LNCaP clone FGC (cell line): ENCODE measurements around the gene AKAP13.

ENCODE experiments used
- DNase-seq: peaks from one replicate; pipeline ENCODE4 v3.0.0-alpha.2; 2011; ENCODE audit warnings: low read depth
- H3K4me3 ChIP-seq: 2 replicates; pipeline ENCODE4 v1.5.1; 2011; ENCODE audit warnings: mild to moderate bottlenecking, low read depth, low read length, control low read depth
- TF ChIP-seq, protein P1 (sequence below): IDR thresholded peaks from 2 replicates; pipeline ENCODE4 v1.5.1; 2012; ENCODE audit warnings: mild to moderate bottlenecking; ENCODE audit not compliant: control insufficient read depth, insufficient read depth; ENCODE audit errors: extremely low read depth

AKAP13 gene

DNA sequence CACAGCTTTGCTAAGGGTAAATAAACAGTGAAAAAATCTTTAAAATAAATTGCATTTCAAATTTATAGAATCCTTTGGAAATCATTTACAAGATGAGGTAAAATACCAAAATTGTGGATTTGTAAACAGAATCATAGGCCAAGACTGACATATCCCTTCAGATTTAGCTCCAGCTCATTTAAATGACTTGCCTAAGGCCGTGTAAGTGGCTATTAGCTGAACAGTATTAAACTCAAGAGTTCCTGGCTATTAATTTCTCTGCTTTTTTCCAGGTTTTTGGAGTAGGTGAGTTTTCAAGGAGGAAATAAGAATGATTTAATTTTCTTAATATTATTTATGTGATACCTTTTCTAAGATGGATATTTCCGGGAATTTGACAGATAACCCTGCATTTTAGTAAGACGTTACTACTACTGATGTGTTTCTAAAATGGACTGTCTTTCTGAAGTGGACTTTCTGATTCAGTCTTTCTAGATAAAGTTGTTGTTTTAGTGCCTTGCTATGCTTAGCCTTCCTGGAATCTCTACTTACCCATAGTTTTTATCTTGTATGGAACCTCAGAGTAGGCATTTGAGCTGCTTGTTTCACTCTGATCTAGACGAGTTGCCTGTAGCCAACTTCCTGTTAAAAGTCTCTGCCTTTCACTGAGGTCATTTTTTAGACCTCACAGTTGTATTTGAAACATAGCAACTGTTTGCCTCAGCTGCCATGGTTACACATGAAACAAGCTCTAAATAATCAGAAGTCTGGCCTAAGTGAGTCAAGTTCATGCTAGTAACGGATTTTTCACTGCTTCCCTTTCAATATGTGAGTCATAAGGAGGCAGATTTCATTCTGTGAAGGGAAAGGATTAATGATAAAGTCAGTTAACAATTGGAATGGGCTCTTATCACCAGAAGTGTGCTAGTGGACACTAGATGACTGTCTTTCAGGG, 287.4 kb downstream of the AKAP13 start:
- DNase-seq = no peak
- TF ChIP-seq, protein P1, sequence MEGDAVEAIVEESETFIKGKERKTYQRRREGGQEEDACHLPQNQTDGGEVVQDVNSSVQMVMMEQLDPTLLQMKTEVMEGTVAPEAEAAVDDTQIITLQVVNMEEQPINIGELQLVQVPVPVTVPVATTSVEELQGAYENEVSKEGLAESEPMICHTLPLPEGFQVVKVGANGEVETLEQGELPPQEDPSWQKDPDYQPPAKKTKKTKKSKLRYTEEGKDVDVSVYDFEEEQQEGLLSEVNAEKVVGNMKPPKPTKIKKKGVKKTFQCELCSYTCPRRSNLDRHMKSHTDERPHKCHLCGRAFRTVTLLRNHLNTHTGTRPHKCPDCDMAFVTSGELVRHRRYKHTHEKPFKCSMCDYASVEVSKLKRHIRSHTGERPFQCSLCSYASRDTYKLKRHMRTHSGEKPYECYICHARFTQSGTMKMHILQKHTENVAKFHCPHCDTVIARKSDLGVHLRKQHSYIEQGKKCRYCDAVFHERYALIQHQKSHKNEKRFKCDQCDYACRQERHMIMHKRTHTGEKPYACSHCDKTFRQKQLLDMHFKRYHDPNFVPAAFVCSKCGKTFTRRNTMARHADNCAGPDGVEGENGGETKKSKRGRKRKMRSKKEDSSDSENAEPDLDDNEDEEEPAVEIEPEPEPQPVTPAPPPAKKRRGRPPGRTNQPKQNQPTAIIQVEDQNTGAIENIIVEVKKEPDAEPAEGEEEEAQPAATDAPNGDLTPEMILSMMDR = no peak
- no peak overlapping the region for H3K4me3 ChIP-seq

DNA sequence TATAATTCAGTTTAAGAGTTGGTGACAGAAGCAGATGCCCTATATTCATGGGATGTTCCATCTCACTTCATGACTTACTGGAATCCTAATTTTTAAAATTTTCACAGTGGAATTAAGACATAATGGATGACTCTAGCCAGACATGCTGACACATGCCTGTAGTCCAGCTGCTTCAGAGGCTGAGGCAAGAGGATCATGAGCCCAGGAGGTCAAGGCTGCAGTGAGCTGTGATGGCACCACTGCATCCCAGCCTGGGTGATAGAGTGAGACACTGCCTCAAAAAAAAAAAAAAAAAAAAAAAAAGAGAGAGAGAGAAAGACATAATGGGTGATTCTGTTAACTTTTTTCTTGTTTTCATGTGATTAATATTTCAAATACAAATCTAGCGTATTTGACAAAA, 290.8 kb downstream of the AKAP13 start:
- no peak for DNase-seq
- no peak overlapping the region for H3K4me3 ChIP-seq
- TF ChIP-seq, protein P1 = no peak

DNA sequence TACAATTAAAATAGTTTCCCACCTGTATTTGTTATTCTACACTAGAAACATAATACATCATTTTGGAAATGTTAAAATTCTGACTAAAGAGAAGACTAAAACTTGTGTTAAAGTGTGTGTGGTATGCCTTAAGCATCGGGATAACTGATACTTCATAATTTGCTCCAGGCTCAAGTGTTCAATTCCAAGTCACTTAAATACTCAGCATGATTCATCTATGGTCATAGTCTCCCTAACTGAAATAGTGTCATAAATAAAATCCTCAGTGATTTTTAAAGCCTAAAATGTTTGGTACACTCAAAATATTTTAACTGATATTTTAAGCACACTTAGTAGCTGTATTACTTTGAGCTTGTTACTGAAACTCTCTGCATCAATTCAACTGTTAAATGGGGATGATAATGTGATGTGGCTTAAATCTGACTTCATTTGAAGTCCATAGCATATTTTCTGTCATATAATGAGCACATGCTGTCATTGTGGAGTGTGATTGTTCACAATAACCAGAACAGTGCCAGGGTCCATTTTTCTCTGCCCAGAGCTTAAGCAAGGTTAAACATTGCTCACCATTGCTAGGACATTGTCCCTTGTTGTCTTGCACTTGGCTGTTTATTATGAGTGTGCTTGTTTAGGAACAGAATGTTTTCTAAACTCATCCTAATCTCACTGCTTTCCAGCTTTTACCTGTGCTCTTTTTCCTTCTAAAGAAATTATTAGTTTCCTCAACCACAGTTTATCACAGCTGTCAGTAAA, 292.1 kb downstream of the AKAP13 start:
- TF ChIP-seq, protein P1 = no peak
- no peak for DNase-seq
- no peak overlapping the region for H3K4me3 ChIP-seq

DNA sequence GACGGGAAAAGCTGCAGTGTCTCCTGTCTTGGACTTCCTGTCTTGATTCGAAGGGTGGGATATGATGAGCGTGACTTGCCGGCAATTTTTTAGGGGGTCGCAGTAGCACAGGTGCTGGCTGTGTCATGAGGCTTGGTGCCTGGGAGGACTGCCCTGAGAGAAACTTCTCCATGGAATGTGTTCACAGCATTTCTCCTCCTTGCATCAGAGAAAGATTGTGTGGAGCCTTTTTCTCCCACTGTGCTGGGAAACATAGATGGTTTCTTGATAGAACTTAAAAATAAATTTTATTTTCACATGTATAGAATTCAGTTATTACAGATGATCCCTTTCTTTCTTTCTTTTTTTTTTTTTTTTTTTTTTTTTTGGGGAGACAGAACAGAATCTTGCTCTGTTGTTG, 292.9 kb downstream of the AKAP13 start:
- no peak for DNase-seq
- TF ChIP-seq, protein P1 = no peak
- no peak overlapping the region for H3K4me3 ChIP-seq

DNA sequence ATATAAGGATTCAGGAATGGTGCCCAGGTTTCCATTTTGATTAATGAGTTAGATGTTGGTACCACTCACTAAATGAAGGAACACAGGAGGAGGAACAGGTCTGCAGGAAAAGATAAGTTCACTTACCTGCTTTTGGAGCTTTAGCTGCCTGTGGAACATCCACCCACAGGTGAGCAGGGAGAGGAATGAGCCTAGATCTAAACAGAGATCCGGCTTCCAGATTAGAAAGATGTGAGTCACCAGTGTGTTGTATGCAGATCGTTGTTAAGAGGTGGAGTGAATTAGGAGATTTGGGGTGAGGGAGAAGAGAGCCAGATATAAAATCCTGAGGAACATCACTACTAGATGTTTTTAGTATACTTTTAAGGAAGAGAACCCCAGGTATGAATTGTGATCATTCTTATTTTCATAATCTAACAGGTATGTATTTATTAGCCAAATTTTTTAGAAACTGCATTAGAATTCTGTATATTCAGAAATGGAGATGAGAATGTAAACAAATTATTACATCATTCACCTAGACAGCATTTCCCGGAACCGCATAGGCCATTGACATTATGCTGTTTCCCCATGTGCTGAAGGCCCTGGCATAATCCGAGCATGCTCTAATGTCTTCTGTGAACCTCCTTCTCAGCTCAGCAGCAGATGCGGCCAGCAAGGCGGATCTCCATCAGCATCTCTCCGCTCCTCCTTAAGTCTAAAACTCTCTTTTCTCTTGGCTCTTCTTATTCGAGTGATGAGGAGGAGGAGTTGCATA, 296.1 kb downstream of the AKAP13 start:
- no peak overlapping the region for H3K4me3 ChIP-seq
- TF ChIP-seq, protein P1 = no peak
- DNase-seq = no peak

DNA sequence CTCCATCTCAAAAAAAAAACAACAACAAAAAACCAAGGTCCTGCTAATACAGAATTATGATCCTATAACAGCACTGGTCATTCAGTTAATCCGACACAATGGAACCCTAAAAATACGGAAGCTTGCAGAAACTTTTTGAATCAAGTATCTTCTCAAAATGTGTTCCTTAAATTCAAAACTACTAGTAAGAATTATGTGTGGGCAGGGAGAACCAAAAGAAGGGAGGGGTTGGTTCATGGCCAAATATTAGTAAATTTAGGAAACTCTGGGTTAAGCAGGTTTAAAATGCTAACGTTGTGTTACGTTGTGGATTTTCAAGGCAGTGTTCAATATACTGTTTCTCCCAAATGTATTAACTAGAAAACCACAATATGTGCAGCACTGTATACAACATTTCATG, 298.8 kb downstream of the AKAP13 start:
- no peak overlapping the region for H3K4me3 ChIP-seq
- no peak for DNase-seq
- TF ChIP-seq, protein P1 = no peak
